Measurements from ENCODE around the gene YIPF3.

The YIPF3 gene

GRCh38 chr6:43464337-43464736 lies 52.4 kb downstream of the YIPF3 start:
- no peak for DNase-seq (ENCODE audit: low read depth)

GRCh38 chr6:43461936-43462335 lies 54.8 kb downstream of the YIPF3 start:
- no peak for DNase-seq (ENCODE audit: low read depth)
